H1 (cell line): ENCODE data around the gene GABRG3. TPM values are rescaled to one million over a fixed set of nuclear protein-coding genes. Genes with fewer than 3 reads are reported as not detected.

Experiments used
- CTCF ChIA-PET: fragments of 300-600 bp; sonication (Branson Sonifier 250); formaldehyde crosslinking; loops from one replicate; lab custom pipeline; 2021; ENCODE audit not compliant: partially characterized antibody; lab: Charles Lee
- POLR2A ChIA-PET: fragments of 300-600 bp; sonication (Branson Sonifier 250); formaldehyde crosslinking; loops from one replicate; lab custom pipeline; 2021; ENCODE audit warnings: inconsistent platforms; ENCODE audit not compliant: partially characterized antibody; lab: Charles Lee
- DNase-seq, 2 experiments: peaks; one replicate each; pipeline versions ENCODE4 v3.0.0 to v3.0.0-alpha.2; 2010 to 2022; ENCODE audit warnings: low spot score in 2 of 2, low read depth in 1 of 2, mixed read lengths in 1 of 2
- FAIRE-seq: peaks from 2 replicates; lab custom pipeline; 2011; peaks lifted over from hg19 to GRCh38; lab: Jason Lieb, UNC
- H2AFZ ChIP-seq: 2 replicates; pipeline ENCODE4 v1.8.1; 2012; ENCODE audit warnings: low read length, inconsistent platforms
- H2AK5ac ChIP-seq: 2 replicates; pipeline ENCODE4 v1.6.1; 2013; ENCODE audit warnings: low read depth, low read length
- H2BK120ac ChIP-seq: replicated peaks from 2 replicates; pipeline ENCODE3; 2013; ENCODE audit warnings: low read depth, low read length, inconsistent platforms
- H2BK12ac ChIP-seq: 2 replicates; pipeline ENCODE4 v1.6.1; 2013; ENCODE audit warnings: low read depth, low read length
- H2BK15ac ChIP-seq: 2 replicates; pipeline ENCODE4 v1.6.1; 2013; ENCODE audit warnings: low read length
- H2BK20ac ChIP-seq: 2 replicates; pipeline ENCODE4 v1.6.1; 2013; ENCODE audit warnings: low read length
- H2BK5ac ChIP-seq: 2 replicates; pipeline ENCODE4 v1.6.1; 2013; ENCODE audit warnings: low read depth, low read length
- H3K14ac ChIP-seq: 2 replicates; pipeline ENCODE4 v1.6.1; 2013; ENCODE audit warnings: inconsistent platforms; ENCODE audit not compliant: insufficient read length
- H3K18ac ChIP-seq: 2 replicates; pipeline ENCODE4 v1.6.1; 2013; ENCODE audit warnings: low read length; ENCODE audit errors: extremely low read depth
- H3K23ac ChIP-seq: 2 replicates; pipeline ENCODE4 v1.6.1; 2013; ENCODE audit warnings: inconsistent platforms; ENCODE audit not compliant: insufficient read length
- H3K23me2 ChIP-seq: 2 replicates; pipeline ENCODE4 v1.6.1; 2013; ENCODE audit warnings: low read depth, low read length
- H3K27ac ChIP-seq: 2 replicates; pipeline ENCODE4 v1.6.1; 2011; ENCODE audit warnings: low read depth, low read length, inconsistent platforms
- H3K27me3 ChIP-seq, 4 experiments: replicated peaks in 1 of 4; 1 replicate in 1 of 4; 2 replicates in 3 of 4; pipeline versions ENCODE4 v1.6.1 to v1.8.1; 2011 to 2013; ENCODE audit warnings: low read length in 3 of 4, mild to moderate bottlenecking in 3 of 4, inconsistent platforms in 2 of 4, mixed read lengths in 2 of 4, moderate library complexity in 1 of 4; ENCODE audit not compliant: control insufficient read depth in 3 of 4, insufficient read depth in 3 of 4; ENCODE audit errors: extremely low read depth in 1 of 4
- H3K36me3 ChIP-seq, 4 experiments: 2 replicates each; pipeline versions ENCODE4 v1.6.1 to v1.8.1; 2011 to 2013; ENCODE audit warnings: mild to moderate bottlenecking in 4 of 4, low read length in 3 of 4, moderate library complexity in 2 of 4, control low read depth in 1 of 4, inconsistent platforms in 1 of 4; ENCODE audit not compliant: insufficient read depth in 4 of 4, control insufficient read depth in 2 of 4
- H3K4ac ChIP-seq: replicated peaks from 2 replicates; pipeline ENCODE3; 2013; ENCODE audit warnings: low read length, low read depth, mixed read lengths, inconsistent platforms; ENCODE audit not compliant: insufficient read length
- H3K4me1 ChIP-seq, 4 experiments: replicated peaks in 1 of 4; 1 replicate in 1 of 4; 2 replicates in 3 of 4; pipeline versions ENCODE4 v1.6.1 to v1.8.1; 2011 to 2013; ENCODE audit warnings: low read length in 3 of 4, inconsistent platforms in 2 of 4, mixed read lengths in 1 of 4; ENCODE audit not compliant: insufficient read depth in 4 of 4, control insufficient read depth in 3 of 4
- H3K4me2 ChIP-seq, 2 experiments: 2 replicates each; pipeline versions ENCODE4 v1.6.1 to v1.8.1; 2011 to 2013; ENCODE audit warnings: low read depth in 2 of 2, low read length in 2 of 2, control low read depth in 1 of 2, inconsistent platforms in 1 of 2, mild to moderate bottlenecking in 1 of 2; ENCODE audit not compliant: insufficient read depth in 1 of 2
- H3K4me3 ChIP-seq, 4 experiments: fragments of 200-600, 300-600 bp in 1 of 4; sonication (generic), shearing (Covaris generic), sonication (Bioruptor Twin) in 1 of 4; 2 replicates each; pipeline versions ENCODE4 v1.5.1 to v1.8.1; 2011 to 2016; ENCODE audit warnings: low read length in 4 of 4, low read depth in 3 of 4, control low read depth in 2 of 4, inconsistent platforms in 2 of 4, mild to moderate bottlenecking in 2 of 4, mixed read lengths in 1 of 4, moderate library complexity in 1 of 4; ENCODE audit not compliant: insufficient read depth in 2 of 4; ENCODE audit errors: extremely low read depth in 1 of 4
- H3K56ac ChIP-seq: replicated peaks from 2 replicates; pipeline ENCODE3; 2013; ENCODE audit warnings: low read depth, mild to moderate bottlenecking, mixed read lengths, low read length, inconsistent platforms; ENCODE audit not compliant: insufficient read length
- H3K79me1 ChIP-seq: 2 replicates; pipeline ENCODE4 v1.6.1; 2013; ENCODE audit warnings: low read depth, low read length, control low read depth
- H3K79me2 ChIP-seq, 2 experiments: 2 replicates each; pipeline versions ENCODE4 v1.6.1 to v1.8.1; 2012 to 2013; ENCODE audit warnings: low read length in 2 of 2, mild to moderate bottlenecking in 2 of 2, inconsistent platforms in 1 of 2; ENCODE audit not compliant: insufficient read depth in 2 of 2, control insufficient read depth in 1 of 2
- H3K9ac ChIP-seq, 4 experiments: replicated peaks in 1 of 4; 1 replicate in 1 of 4; 2 replicates in 3 of 4; pipeline versions ENCODE4 v1.6.1 to v1.8.1; 2011 to 2013; ENCODE audit warnings: low read depth in 3 of 4, low read length in 3 of 4, control low read depth in 2 of 4, mild to moderate bottlenecking in 2 of 4, moderate library complexity in 2 of 4, inconsistent platforms in 1 of 4; ENCODE audit errors: extremely low read depth in 1 of 4
- H3K9me3 ChIP-seq, 2 experiments: 2 replicates each; pipeline versions ENCODE4 v1.6.1 to v1.8.1; 2012 to 2013; ENCODE audit warnings: mild to moderate bottlenecking in 2 of 2, moderate library complexity in 2 of 2, control low read depth in 1 of 2, inconsistent platforms in 1 of 2, low read depth in 1 of 2, low read length in 1 of 2, mixed read lengths in 1 of 2; ENCODE audit not compliant: insufficient read depth in 2 of 2
- H4K20me1 ChIP-seq, 2 experiments: replicated peaks in 1 of 2; 2 replicates each; pipeline versions ENCODE3 to v1.8.1; 2011 to 2013; ENCODE audit warnings: inconsistent platforms in 2 of 2, low read length in 2 of 2, mild to moderate bottlenecking in 1 of 2; ENCODE audit not compliant: insufficient read depth in 2 of 2, control insufficient read depth in 1 of 2
- H4K5ac ChIP-seq: 2 replicates; pipeline ENCODE4 v1.6.1; 2013; ENCODE audit warnings: low read length, low read depth, mixed read lengths, inconsistent platforms; ENCODE audit not compliant: insufficient read length
- H4K8ac ChIP-seq: 2 replicates; pipeline ENCODE4 v1.8.0; 2013; ENCODE audit warnings: mild to moderate bottlenecking, moderate library complexity, low read length, inconsistent platforms; ENCODE audit not compliant: insufficient read depth; ENCODE audit errors: extremely low read depth
- H4K91ac ChIP-seq: replicated peaks from 2 replicates; pipeline ENCODE3; 2013; ENCODE audit warnings: low read length, mixed read lengths, inconsistent platforms; ENCODE audit not compliant: insufficient read length
- TAF1 ChIP-seq: IDR thresholded peaks from 2 replicates; pipeline ENCODE4 v1.6.1; 2011; ENCODE audit warnings: mild to moderate bottlenecking, low read depth, low read length
- TEAD4 ChIP-seq: IDR thresholded peaks from 2 replicates; pipeline ENCODE4 v1.6.1; 2012; ENCODE audit warnings: low read depth, low read length, inconsistent platforms, mixed read lengths
- YY1 ChIP-seq: IDR thresholded peaks from 2 replicates; pipeline ENCODE4 v1.6.1; 2011; ENCODE audit warnings: low read depth, mild to moderate bottlenecking, low read length
- WGBS, 2 experiments: shearing (Covaris generic) in 1 of 2; methylation state at CpG; one replicate each; pipeline versions ENCODE4 v1.1.6 to v1.1.7; 2013 to 2015; ENCODE audit warnings: low lambda C conversion rate in 2 of 2, mixed read lengths in 2 of 2, inconsistent platforms in 1 of 2, low coverage in 1 of 2, missing lambda C conversion rate in 1 of 2; ENCODE audit not compliant: insufficient replicate concordance in 2 of 2, insufficient coverage in 1 of 2, insufficient read length in 1 of 2; ENCODE audit errors: extremely low coverage in 1 of 2, missing lambda C conversion rate in 1 of 2; 5-methylcytosine and 5-hydroxymethylcytosine counted together
- polyA plus RNA-seq, 7 experiments: library from polyadenylated mRNA; depleted of rRNA in 3 of 7; stranded (reverse) in 5 of 7; unstranded in 2 of 7; fragments of >200 nt in 5 of 7; fragments of 200-250 nt in 2 of 7; gene quantifications; 1 replicate in 5 of 7; 2 replicates in 1 of 7; 4 replicates in 1 of 7; pipeline versions ENCODE4 v1.2.1 to v1.2.3, GENCODE V29; 2011 to 2013; ENCODE audit warnings: missing spikeins in 2 of 7, mixed read lengths in 2 of 7
- total RNA-seq: library from RNA; stranded (reverse); fragmentation: NEBNext Ultra II Directional; extraction: Animal tissue kit (Norgen Biotek cat#: 25700); gene quantifications from 2 replicates; pipeline ENCODE4 v1.2.1, GENCODE V29; 2021
- TF ChIP-seq, protein P1 (sequence below): IDR thresholded peaks from 2 replicates; pipeline ENCODE4 v1.6.1; 2012; ENCODE audit warnings: inconsistent platforms

Gene GABRG3
- total and polyA plus RNA-seq, 2 of the 8 experiments (the other 6 are each of a cell fraction or from before 2014, with no cell fraction given), result 0.17 to 0.80 TPM

DNA sequence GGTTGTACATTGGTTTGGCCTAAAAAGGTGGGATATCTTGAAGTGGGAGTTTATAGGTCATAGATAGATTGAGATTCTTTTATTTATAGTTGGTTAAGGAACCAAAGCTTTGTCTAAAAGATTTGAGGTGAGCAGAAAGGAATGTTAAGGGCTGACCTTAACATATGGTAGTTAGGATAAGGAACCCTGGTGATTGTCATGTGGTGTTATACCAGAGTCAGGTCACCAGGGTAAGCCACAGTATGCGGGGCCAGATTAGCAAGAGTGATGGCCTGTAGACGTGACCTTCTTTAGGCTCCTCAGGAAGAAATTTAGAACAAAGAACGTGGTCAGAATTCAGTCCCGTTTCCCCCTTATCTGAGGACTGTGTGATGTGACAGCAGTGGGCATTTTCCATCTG, 249.2 kb downstream of the GABRG3 start:
- Histone ChIP-seq H3K79me2 (no peaks in the 10 kb centered on the region), H3K9me3 (no peaks in the 10 kb centered on the region), H2AFZ (no peak overlapping the region), H4K20me1 (no peaks in the 10 kb centered on the region), H2AK5ac (no peak overlapping the region), H4K8ac (no peak overlapping the region), H3K18ac (no peak overlapping the region), H2BK15ac (no peak overlapping the region), H3K56ac (no peak overlapping the region), H4K91ac (no peak overlapping the region), H3K4me3 (no peak overlapping the region), H3K36me3 (no peaks in the 10 kb centered on the region), H3K23ac (no peak overlapping the region), H2BK5ac (no peak overlapping the region), H2BK12ac (no peak overlapping the region), H3K4me1 (no peaks in the 10 kb centered on the region), H3K23me2 (no peaks in the 10 kb centered on the region), H3K27ac (no peak overlapping the region), H3K9ac (no peak overlapping the region), H3K79me1 (no peaks in the 10 kb centered on the region), H3K27me3 (no peaks in the 10 kb centered on the region), H3K4ac (no peak overlapping the region), H2BK120ac (no peak overlapping the region), H3K4me2 (no peak overlapping the region), H2BK20ac (no peak overlapping the region), H3K14ac (no peak overlapping the region), H4K5ac (no peak overlapping the region)
- no peak for DNase-seq
- POLR2A ChIA-PET, result no interaction called here
- no peak for FAIRE-seq
- 88% methylated on average over 4 of the region's 4 CpGs; no CpG with 5 or more reads in 1 of the 2 experiments for WGBS, 2 experiments
- CTCF ChIA-PET, result interaction anchor here (0.7 to 2.0 kb wide), 2 partner anchors 18 to 20 kb away, joined by 3 to 4 read pairs; no protein-coding TSS in a partner anchor
- TF ChIP-seq YY1 (no peak), TAF1 (no peak), TEAD4 (no peak)
- TF ChIP-seq, protein P1, sequence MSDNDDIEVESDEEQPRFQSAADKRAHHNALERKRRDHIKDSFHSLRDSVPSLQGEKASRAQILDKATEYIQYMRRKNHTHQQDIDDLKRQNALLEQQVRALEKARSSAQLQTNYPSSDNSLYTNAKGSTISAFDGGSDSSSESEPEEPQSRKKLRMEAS, result no peak
